WTC11 (cell line): ENCODE results near the gene CLDN20. TPM values are rescaled to one million over a fixed set of nuclear protein-coding genes. Genes with fewer than 3 reads are reported as not detected.

Experiments used
- ATAC-seq: fragments of 200-7000 bp; cut with Tn5 transposase; 2 replicates; pipeline ENCODE4 v1.10.0; 2021; ENCODE audit warnings: mild to moderate bottlenecking, moderate library complexity
- CTCF ChIA-PET: fragments of 300-600 bp; sonication (Branson Sonifier 250); formaldehyde crosslinking; loops from one replicate; lab custom pipeline; 2021; ENCODE audit warnings: antibody characterized with exemption; lab: Charles Lee
- POLR2A ChIA-PET: fragments of 350-600 bp; sonication (Branson Sonifier 250); formaldehyde crosslinking; loops from one replicate; lab custom pipeline; 2021; ENCODE audit warnings: antibody characterized with exemption; lab: Charles Lee
- DNase-seq: peaks from one replicate; pipeline ENCODE4 v3.0.0; 2021; ENCODE audit warnings: low spot score
- H3K27ac Mint-ChIP-seq: 2 replicates; pipeline ENCODE4 v1.8.0; 2021; ENCODE audit warnings: mixed read lengths
- H3K27me3 Mint-ChIP-seq: 2 replicates; pipeline ENCODE4 v1.8.0; 2021; ENCODE audit warnings: low read depth, mild to moderate bottlenecking, moderate library complexity, mixed read lengths
- H3K36me3 Mint-ChIP-seq: 2 replicates; pipeline ENCODE4 v1.8.0; 2021; ENCODE audit warnings: mixed read lengths
- H3K4me1 Mint-ChIP-seq: 2 replicates; pipeline ENCODE4 v1.8.0; 2022; ENCODE audit warnings: mixed read lengths
- H3K4me3 Mint-ChIP-seq: 2 replicates; pipeline ENCODE4 v1.8.0; 2021; ENCODE audit warnings: mild to moderate bottlenecking, moderate library complexity, mixed read lengths
- H3K9me3 Mint-ChIP-seq: 2 replicates; pipeline ENCODE4 v1.8.0; 2021; ENCODE audit warnings: mixed read lengths
- ELF4 ChIP-seq: sonication (generic); formaldehyde crosslinking; IDR thresholded peaks from 2 replicates; pipeline ENCODE4 v1.8.1; 2022; ENCODE audit warnings: low read depth, mild to moderate bottlenecking, moderate library complexity, missing genetic modification reagents
- ESRRA ChIP-seq: sonication (generic); formaldehyde crosslinking; IDR thresholded peaks from 2 replicates; pipeline ENCODE4 v1.8.1; 2022; ENCODE audit warnings: mild to moderate bottlenecking, missing genetic modification reagents, borderline replicate concordance
- NFE2L1 ChIP-seq: sonication (generic); formaldehyde crosslinking; IDR thresholded peaks from 2 replicates; pipeline ENCODE4 v1.8.1; 2023; ENCODE audit warnings: missing genetic modification reagents
- NFYB ChIP-seq: sonication (generic); formaldehyde crosslinking; conservative IDR thresholded peaks from 2 replicates; pipeline ENCODE4 v1.8.0; 2022; ENCODE audit warnings: low read depth, missing genetic modification reagents
- TCF7 ChIP-seq: sonication (generic); formaldehyde crosslinking; IDR thresholded peaks from 2 replicates; pipeline ENCODE4 v1.8.0; 2022; ENCODE audit warnings: mild to moderate bottlenecking, low read depth, missing genetic modification reagents, moderate library complexity
- ZBTB21 ChIP-seq: sonication (generic); formaldehyde crosslinking; IDR thresholded peaks from 2 replicates; pipeline ENCODE4 v1.8.1; 2023; ENCODE audit warnings: mild to moderate bottlenecking, missing genetic modification reagents, borderline replicate concordance
- ZNF121 ChIP-seq: sonication (generic); formaldehyde crosslinking; IDR thresholded peaks from 2 replicates; pipeline ENCODE4 v1.8.0; 2023; ENCODE audit warnings: missing genetic modification reagents
- ZNF232 ChIP-seq: sonication (generic); formaldehyde crosslinking; IDR thresholded peaks from 2 replicates; pipeline ENCODE4 v1.8.0; 2022; ENCODE audit warnings: mild to moderate bottlenecking, missing genetic modification reagents
- ZNF423 ChIP-seq: fragments of 250-450 bp; sonication (Bioruptor Pico); IDR thresholded peaks from 2 replicates; pipeline ENCODE4 v2.1.2; 2022; ENCODE audit warnings: mild to moderate bottlenecking, moderate library complexity
- total RNA-seq: library from RNA; stranded (reverse); gene quantifications from 3 replicates; pipeline ENCODE4 v1.2.3, GENCODE V29; 2021
- TF ChIP-seq, protein P1 (sequence below): sonication (generic); formaldehyde crosslinking; IDR thresholded peaks from 2 replicates; pipeline ENCODE4 v1.8.1; 2022; ENCODE audit warnings: low read depth, missing genetic modification reagents, borderline replicate concordance
- TF ChIP-seq, protein P2 (sequence below): sonication (generic); formaldehyde crosslinking; IDR thresholded peaks from 2 replicates; pipeline ENCODE4 v1.8.1; 2023; ENCODE audit warnings: mild to moderate bottlenecking, moderate library complexity, missing genetic modification reagents
- TF ChIP-seq, protein P3 (sequence below): fragments of 250-450 bp; sonication (Bioruptor Pico); IDR thresholded peaks from 2 replicates; pipeline ENCODE4 v1.9.0; 2021; ENCODE audit warnings: mild to moderate bottlenecking, borderline replicate concordance
- TF ChIP-seq, protein P4 (sequence below): sonication (generic); formaldehyde crosslinking; IDR thresholded peaks from 2 replicates; pipeline ENCODE4 v1.8.1; 2023; ENCODE audit warnings: mild to moderate bottlenecking, missing genetic modification reagents, borderline replicate concordance

Gene CLDN20
- total RNA-seq, 1 experiment from 2014 or later: not detected

DNA sequence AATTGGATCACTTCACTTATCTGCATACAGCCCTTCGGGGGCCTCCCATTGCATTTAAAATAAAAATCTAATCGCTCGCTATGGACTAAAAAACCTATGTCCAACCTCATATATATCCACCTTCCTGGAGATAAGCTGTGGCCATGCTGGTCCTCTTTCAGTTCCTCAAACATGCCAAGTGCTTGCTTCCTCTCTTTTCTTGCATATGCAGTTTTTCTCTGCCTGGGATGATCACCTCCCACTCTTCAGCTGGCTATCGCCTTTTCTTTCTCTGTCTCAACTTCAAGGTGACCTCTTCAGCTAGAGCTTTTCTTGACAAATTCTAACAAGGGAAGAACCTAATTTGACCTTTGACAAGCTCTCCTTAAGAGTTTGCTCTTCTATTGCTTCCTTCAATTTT, 56.1 kb downstream of the CLDN20 start (continued):
- TF ChIP-seq, protein P1, sequence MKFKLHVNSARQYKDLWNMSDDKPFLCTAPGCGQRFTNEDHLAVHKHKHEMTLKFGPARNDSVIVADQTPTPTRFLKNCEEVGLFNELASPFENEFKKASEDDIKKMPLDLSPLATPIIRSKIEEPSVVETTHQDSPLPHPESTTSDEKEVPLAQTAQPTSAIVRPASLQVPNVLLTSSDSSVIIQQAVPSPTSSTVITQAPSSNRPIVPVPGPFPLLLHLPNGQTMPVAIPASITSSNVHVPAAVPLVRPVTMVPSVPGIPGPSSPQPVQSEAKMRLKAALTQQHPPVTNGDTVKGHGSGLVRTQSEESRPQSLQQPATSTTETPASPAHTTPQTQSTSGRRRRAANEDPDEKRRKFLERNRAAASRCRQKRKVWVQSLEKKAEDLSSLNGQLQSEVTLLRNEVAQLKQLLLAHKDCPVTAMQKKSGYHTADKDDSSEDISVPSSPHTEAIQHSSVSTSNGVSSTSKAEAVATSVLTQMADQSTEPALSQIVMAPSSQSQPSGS (CRISPR knock-in tag): no peak
- no peak for TF ChIP-seq ESRRA (CRISPR knock-in tag)
- TF ChIP-seq, protein P2, sequence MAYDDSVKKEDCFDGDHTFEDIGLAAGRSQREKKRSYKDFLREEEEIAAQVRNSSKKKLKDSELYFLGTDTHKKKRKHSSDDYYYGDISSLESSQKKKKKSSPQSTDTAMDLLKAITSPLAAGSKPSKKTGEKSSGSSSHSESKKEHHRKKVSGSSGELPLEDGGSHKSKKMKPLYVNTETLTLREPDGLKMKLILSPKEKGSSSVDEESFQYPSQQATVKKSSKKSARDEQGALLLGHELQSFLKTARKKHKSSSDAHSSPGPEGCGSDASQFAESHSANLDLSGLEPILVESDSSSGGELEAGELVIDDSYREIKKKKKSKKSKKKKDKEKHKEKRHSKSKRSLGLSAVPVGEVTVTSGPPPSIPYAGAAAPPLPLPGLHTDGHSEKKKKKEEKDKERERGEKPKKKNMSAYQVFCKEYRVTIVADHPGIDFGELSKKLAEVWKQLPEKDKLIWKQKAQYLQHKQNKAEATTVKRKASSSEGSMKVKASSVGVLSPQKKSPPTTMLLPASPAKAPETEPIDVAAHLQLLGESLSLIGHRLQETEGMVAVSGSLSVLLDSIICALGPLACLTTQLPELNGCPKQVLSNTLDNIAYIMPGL (CRISPR knock-in tag): no peak

DNA sequence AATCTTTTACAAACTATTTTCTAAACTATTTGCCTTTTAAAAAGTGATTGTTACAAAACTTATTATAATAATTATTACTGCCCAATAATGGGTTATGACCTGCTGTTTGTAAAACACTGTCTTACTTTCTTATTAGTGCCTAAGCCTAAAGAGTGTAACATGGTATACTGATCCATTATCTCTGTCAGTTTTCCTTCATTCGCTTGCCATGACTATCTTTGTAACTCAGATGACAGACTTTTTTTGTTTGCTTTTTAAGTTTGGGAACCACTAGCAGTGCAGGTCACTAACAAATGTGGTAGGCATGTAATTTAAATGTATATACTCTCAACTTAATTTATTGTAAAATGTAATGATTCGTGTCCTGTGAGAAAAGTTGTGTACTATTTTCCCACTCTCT, 60.4 kb downstream of the CLDN20 start:
- Mint-ChIP-seq H3K27me3 (no peaks in the 10 kb centered on the region), H3K9me3 (peaks cover 4% of the 10 kb centered on the region; the same call in 1 of the 2 replicates), H3K36me3 (no peaks in the 10 kb centered on the region), H3K4me3 (no peak overlapping the region), H3K27ac (no peak overlapping the region), H3K4me1 (peaks cover 29% of the 10 kb centered on the region)
- no peak for TF ChIP-seq ELF4
- TF ChIP-seq, protein P1 (CRISPR knock-in tag): no peak
- no peak for TF ChIP-seq ZNF423 (CRISPR knock-in tag)
- TF ChIP-seq, protein P3, sequence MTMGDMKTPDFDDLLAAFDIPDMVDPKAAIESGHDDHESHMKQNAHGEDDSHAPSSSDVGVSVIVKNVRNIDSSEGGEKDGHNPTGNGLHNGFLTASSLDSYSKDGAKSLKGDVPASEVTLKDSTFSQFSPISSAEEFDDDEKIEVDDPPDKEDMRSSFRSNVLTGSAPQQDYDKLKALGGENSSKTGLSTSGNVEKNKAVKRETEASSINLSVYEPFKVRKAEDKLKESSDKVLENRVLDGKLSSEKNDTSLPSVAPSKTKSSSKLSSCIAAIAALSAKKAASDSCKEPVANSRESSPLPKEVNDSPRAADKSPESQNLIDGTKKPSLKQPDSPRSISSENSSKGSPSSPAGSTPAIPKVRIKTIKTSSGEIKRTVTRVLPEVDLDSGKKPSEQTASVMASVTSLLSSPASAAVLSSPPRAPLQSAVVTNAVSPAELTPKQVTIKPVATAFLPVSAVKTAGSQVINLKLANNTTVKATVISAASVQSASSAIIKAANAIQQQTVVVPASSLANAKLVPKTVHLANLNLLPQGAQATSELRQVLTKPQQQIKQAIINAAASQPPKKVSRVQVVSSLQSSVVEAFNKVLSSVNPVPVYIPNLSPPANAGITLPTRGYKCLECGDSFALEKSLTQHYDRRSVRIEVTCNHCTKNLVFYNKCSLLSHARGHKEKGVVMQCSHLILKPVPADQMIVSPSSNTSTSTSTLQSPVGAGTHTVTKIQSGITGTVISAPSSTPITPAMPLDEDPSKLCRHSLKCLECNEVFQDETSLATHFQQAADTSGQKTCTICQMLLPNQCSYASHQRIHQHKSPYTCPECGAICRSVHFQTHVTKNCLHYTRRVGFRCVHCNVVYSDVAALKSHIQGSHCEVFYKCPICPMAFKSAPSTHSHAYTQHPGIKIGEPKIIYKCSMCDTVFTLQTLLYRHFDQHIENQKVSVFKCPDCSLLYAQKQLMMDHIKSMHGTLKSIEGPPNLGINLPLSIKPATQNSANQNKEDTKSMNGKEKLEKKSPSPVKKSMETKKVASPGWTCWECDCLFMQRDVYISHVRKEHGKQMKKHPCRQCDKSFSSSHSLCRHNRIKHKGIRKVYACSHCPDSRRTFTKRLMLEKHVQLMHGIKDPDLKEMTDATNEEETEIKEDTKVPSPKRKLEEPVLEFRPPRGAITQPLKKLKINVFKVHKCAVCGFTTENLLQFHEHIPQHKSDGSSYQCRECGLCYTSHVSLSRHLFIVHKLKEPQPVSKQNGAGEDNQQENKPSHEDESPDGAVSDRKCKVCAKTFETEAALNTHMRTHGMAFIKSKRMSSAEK: no peak
- TF ChIP-seq ESRRA (CRISPR knock-in tag): no peak
- no peak for TF ChIP-seq NFE2L1 (CRISPR knock-in tag)
- no peak for TF ChIP-seq TCF7 (CRISPR knock-in tag)
- TF ChIP-seq, protein P4, sequence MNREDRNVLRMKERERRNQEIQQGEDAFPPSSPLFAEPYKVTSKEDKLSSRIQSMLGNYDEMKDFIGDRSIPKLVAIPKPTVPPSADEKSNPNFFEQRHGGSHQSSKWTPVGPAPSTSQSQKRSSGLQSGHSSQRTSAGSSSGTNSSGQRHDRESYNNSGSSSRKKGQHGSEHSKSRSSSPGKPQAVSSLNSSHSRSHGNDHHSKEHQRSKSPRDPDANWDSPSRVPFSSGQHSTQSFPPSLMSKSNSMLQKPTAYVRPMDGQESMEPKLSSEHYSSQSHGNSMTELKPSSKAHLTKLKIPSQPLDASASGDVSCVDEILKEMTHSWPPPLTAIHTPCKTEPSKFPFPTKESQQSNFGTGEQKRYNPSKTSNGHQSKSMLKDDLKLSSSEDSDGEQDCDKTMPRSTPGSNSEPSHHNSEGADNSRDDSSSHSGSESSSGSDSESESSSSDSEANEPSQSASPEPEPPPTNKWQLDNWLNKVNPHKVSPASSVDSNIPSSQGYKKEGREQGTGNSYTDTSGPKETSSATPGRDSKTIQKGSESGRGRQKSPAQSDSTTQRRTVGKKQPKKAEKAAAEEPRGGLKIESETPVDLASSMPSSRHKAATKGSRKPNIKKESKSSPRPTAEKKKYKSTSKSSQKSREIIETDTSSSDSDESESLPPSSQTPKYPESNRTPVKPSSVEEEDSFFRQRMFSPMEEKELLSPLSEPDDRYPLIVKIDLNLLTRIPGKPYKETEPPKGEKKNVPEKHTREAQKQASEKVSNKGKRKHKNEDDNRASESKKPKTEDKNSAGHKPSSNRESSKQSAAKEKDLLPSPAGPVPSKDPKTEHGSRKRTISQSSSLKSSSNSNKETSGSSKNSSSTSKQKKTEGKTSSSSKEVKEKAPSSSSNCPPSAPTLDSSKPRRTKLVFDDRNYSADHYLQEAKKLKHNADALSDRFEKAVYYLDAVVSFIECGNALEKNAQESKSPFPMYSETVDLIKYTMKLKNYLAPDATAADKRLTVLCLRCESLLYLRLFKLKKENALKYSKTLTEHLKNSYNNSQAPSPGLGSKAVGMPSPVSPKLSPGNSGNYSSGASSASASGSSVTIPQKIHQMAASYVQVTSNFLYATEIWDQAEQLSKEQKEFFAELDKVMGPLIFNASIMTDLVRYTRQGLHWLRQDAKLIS: no peak
- ChIA-PET POLR2A (no interaction called here), CTCF (no interaction called here)
- ATAC-seq: no peak
- DNase-seq: no peak

DNA sequence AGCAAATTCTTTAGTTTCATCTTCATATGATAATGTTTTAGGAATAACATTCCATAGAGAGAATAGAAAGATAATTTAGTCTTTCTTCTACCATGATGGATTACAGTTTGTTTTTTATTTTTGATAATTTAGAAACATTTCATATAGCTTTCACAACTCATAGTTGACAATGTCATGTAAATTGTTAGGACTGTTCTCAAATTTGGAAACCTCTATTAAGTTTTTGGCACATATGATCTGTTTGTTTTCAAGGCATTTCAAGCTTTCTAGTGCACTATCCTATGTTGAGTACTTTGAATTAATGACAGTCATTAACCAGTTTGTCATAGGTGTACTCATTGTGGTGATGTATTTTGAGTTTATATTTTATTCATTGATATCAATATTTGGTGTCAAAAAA, 61.2 kb downstream of the CLDN20 start:
- Mint-ChIP-seq H3K27ac (no peak overlapping the region), H3K27me3 (no peaks in the 10 kb centered on the region), H3K36me3 (no peaks in the 10 kb centered on the region), H3K4me1 (peaks cover 27% of the 10 kb centered on the region), H3K9me3 (no peaks in the 10 kb centered on the region), H3K4me3 (no peak overlapping the region)
- DNase-seq: no peak
- no peak for TF ChIP-seq ZNF232 (CRISPR knock-in tag)
- TF ChIP-seq ZNF121: no peak
- TF ChIP-seq NFYB (CRISPR knock-in tag): no peak
- no peak for TF ChIP-seq ZBTB21 (CRISPR knock-in tag)
- ChIA-PET POLR2A (no interaction called here), CTCF (no interaction called here)
- no peak for ATAC-seq
